Fibroblast of the aortic adventitia (primary cell): ENCODE data around the gene TPRG1L. TPM values are rescaled to one million over a fixed set of nuclear protein-coding genes. Genes with fewer than 3 reads are reported as not detected.

Experiments
- DNase-seq: peaks from one replicate; pipeline ENCODE4 v3.0.0-alpha.2; 2010; ENCODE audit warnings: low read depth
- H3K4me3 ChIP-seq: 2 replicates; pipeline ENCODE4 v1.5.1; 2011; ENCODE audit warnings: low read depth, mild to moderate bottlenecking, control low read depth, low read length, moderate library complexity
- total RNA-seq: library from RNA; depleted of rRNA; stranded (reverse); fragments of >200 nt; gene quantifications from 2 replicates; pipeline ENCODE4 v1.2.3, GENCODE V29; 2012; ENCODE audit warnings: low replicate concordance
- TF ChIP-seq, protein P1 (sequence below): IDR thresholded peaks from 2 replicates; pipeline ENCODE4 v1.5.1; 2011; ENCODE audit warnings: mild to moderate bottlenecking, low read length, control low read depth, inconsistent platforms; ENCODE audit not compliant: insufficient read depth

Gene TPRG1L
- total RNA-seq, 1 donor = 44.4 TPM

DNA sequence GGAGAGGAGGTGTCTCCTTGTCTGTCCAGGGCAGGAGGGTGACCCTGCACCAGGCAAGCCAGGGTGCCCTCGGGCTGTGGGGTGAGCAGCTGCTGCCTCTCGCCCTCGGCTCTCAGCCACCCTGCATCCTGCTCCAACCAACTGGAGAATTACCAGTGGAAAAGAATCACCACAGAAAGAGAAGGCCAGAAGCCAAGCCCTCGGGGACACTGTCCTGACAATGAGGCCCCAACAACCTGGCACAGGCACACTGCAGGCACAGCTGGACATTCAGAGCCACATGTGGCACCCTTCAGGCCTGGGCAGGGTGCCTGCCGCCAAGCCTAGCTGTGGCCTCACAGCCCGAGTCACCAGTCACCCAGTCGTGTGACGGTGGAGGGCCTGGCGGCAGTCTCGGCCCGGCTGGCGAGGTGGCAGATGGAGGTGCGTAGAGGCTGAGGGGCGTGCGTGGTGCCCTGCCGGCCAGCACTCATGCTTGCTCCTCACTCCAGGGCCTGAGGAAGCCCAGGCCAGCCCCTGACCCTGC lies 25.5 kb upstream of the TPRG1L start:
- H3K4me3 ChIP-seq = no peak overlapping the region
- DNase-seq = no peak
- TF ChIP-seq, protein P1, sequence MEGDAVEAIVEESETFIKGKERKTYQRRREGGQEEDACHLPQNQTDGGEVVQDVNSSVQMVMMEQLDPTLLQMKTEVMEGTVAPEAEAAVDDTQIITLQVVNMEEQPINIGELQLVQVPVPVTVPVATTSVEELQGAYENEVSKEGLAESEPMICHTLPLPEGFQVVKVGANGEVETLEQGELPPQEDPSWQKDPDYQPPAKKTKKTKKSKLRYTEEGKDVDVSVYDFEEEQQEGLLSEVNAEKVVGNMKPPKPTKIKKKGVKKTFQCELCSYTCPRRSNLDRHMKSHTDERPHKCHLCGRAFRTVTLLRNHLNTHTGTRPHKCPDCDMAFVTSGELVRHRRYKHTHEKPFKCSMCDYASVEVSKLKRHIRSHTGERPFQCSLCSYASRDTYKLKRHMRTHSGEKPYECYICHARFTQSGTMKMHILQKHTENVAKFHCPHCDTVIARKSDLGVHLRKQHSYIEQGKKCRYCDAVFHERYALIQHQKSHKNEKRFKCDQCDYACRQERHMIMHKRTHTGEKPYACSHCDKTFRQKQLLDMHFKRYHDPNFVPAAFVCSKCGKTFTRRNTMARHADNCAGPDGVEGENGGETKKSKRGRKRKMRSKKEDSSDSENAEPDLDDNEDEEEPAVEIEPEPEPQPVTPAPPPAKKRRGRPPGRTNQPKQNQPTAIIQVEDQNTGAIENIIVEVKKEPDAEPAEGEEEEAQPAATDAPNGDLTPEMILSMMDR = no peak

GRCh38 chr1:3599816-3600215 lies 25.0 kb upstream of the TPRG1L start:
- TF ChIP-seq, protein P1 = no peak
- no peak overlapping the region for H3K4me3 ChIP-seq
- no peak for DNase-seq

DNA sequence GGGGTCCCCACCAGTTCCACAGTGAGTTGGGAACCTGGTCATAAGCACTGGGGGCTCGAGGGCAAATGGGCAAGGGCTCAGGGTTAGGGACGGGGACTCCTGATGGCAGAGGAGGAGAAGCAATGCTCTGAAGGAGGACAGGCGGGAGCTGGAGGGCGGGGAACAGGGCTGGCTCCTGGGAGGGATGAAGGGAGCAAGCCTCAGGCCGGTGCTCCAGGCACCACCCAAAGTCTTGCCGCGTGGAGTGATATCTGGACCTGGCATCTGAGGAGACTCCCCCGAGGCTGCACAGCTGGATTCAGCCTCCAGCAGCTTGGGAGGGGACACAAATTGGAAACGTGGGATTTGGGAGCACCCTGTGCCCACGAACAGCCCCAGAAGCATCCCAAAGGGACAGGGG lies 24.5 kb upstream of the TPRG1L start:
- no peak for DNase-seq
- no peak overlapping the region for H3K4me3 ChIP-seq
- TF ChIP-seq, protein P1 = no peak

- no peak overlapping the region for H3K4me3 ChIP-seq
- TF ChIP-seq, protein P1 = no peak
- DNase-seq = no peak
Measured at GRCh38 chr1:3601743-3602142, 23.1 kb upstream of the TPRG1L start.

GRCh38 chr1:3602375-3602774 lies 22.4 kb upstream of the TPRG1L start:
- H3K4me3 ChIP-seq = no peak overlapping the region
- DNase-seq = no peak
- TF ChIP-seq, protein P1 = no peak

DNA sequence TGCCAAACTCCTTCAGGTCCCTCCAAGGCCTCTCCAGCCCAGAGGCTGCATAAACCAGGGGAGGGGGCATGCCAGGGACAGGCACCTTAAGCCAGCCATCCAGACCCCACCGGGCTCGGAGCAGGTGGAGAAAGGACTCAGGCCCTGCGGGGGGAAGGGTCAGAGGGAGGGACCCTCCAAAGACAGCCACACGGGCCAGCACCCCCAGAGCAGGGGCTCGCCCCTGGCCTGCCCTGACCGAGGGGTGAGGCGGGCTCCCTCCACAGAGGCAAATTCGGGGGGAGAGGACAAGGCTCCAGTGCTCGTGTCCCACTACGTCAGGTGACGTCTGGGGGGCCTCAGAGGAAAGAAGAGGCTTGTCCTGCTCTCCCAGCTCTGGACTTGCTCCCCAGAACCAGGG lies 21.7 kb upstream of the TPRG1L start:
- no peak for DNase-seq
- no peak overlapping the region for H3K4me3 ChIP-seq
- TF ChIP-seq, protein P1 = no peak

GRCh38 chr1:3603571-3604467 lies 21.0 kb upstream of the TPRG1L start:
- no peak overlapping the region for H3K4me3 ChIP-seq
- TF ChIP-seq, protein P1 = no peak
- no peak for DNase-seq
